ENCODE results near the gene TMPRSS11A. TPM values are rescaled to one million over a fixed set of nuclear protein-coding genes. Genes with fewer than 3 reads are reported as not detected.
A peak's percentile ranks its signal among the peaks of the same experiment; 100 is the strongest.

TMPRSS11A gene
- total RNA-seq, 4 donors from 2014 or later = not detected

DNA sequence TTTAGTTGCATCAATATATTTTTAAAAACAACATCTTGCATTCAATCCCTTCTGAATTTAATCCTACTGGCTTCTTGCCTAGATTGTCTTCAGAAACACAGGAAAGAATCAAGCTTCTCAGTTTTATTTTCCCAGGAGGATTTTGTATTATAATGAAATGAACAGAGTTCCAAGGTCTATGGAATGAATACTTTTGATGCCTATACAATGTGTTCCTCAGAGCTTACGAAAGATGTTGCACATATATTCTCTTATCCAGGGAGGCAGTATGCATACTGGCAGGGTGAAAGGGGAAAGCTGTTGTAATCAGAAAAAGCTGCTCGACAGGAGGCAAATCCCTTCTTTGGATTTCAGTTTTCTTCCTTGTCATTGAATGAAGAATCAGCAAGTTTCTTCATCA is 88.3 kb downstream of the TMPRSS11A start:
- Histone ChIP-seq H3K4me3 (no peak overlapping the region), H3K36me3 (no peaks in the 10 kb centered on the region), H3K9me3 (no peaks in the 10 kb centered on the region), H3K4me1 (no peaks in the 10 kb centered on the region), H3K27me3 (no peaks in the 10 kb centered on the region), H3K27ac (no peak overlapping the region)
- TF ChIP-seq, protein P1, sequence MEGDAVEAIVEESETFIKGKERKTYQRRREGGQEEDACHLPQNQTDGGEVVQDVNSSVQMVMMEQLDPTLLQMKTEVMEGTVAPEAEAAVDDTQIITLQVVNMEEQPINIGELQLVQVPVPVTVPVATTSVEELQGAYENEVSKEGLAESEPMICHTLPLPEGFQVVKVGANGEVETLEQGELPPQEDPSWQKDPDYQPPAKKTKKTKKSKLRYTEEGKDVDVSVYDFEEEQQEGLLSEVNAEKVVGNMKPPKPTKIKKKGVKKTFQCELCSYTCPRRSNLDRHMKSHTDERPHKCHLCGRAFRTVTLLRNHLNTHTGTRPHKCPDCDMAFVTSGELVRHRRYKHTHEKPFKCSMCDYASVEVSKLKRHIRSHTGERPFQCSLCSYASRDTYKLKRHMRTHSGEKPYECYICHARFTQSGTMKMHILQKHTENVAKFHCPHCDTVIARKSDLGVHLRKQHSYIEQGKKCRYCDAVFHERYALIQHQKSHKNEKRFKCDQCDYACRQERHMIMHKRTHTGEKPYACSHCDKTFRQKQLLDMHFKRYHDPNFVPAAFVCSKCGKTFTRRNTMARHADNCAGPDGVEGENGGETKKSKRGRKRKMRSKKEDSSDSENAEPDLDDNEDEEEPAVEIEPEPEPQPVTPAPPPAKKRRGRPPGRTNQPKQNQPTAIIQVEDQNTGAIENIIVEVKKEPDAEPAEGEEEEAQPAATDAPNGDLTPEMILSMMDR (IDR thresholded peaks at IDR 0.05) = no peak
- no peak for TF ChIP-seq POLR2A (IDR thresholded peaks at IDR 0.05)
- DNase-seq = no peak

DNA sequence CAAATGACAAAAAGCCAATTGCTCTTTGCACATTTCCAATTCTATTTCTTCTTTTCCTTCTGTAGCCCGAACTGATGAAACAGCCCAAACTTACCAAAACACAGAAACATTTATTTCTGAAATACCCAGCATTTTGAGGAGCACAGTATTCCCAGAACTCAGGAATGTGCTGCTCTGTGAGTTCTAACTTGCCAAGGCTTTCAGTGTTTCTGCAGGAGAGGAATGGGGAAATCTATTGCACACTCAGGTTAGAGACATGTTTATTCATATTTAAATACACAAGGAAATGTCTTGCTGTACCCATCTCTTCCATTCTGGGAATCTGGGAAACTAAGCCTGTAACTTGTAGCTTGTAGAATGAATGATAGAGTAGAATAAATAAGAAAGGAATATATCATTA is 90.2 kb downstream of the TMPRSS11A start:
- H3K4me3 ChIP-seq = no peak overlapping the region
- no peak for DNase-seq
- H3K9me3 ChIP-seq = no peaks in the 10 kb centered on the region
- no peaks in the 10 kb centered on the region for H3K27me3 ChIP-seq
- H3K4me1 ChIP-seq = no peaks in the 10 kb centered on the region
- H3K27ac ChIP-seq = no peak overlapping the region
- TF ChIP-seq, protein P1 (IDR thresholded peaks at IDR 0.05) = no peak
- no peak for TF ChIP-seq POLR2A (IDR thresholded peaks at IDR 0.05)
- no peaks in the 10 kb centered on the region for H3K36me3 ChIP-seq

DNA sequence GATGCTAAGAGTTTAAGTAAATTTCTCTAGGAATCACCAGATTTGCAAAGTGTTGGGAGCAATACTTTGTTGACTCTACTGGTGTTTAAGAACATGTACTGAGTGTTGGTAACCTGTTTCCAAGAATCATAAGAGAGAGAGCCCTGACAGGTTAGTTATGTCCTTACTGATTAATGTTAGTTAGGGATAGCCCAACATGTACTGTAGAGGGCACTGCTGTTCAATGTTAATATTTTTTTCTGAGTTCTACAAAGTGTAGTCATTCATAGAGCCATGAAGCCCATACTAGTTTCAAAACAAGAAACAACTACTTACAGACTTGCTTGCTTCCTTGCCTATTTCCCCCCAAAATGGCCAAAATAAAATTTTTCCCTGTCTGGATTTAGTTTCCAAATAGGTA is 91.4 kb downstream of the TMPRSS11A start:
- no peak overlapping the region for H3K27ac ChIP-seq
- TF ChIP-seq, protein P1 (IDR thresholded peaks at IDR 0.05) = peak in 1 of 6 experiments; percentile 15
- TF ChIP-seq POLR2A (IDR thresholded peaks at IDR 0.05) = no peak
- no peaks in the 10 kb centered on the region for H3K36me3 ChIP-seq
- H3K9me3 ChIP-seq = no peaks in the 10 kb centered on the region
- DNase-seq = no peak
- no peak overlapping the region for H3K4me3 ChIP-seq
- H3K4me1 ChIP-seq = no peaks in the 10 kb centered on the region
- H3K27me3 ChIP-seq = no peaks in the 10 kb centered on the region

DNA sequence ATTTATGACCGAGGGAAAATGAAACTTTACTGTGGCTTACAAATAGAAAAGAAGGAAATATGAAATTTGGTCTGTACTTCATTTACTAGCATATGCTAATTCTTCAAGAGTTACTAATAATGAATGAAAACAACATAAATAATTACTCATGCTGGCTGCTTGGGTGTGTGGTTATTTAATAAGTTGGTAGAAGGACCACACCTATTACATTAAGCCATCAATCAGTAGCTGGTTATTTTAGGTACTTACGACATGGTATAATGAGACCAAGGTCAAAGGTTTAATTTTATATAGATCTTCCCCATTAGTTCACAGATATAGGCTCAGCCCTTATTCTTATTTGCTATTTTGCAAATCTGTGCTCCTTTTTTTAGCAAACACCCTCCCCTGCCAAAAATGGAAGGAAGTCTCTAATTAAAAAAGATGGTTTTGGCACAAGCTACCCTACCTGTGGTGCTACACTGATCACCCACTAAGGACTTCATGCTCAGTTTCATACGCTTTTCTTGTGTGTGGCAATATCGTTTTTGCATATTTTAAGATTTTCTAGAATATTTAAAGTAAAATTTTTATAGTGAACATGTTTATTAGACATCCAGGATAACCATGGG is 93.6 kb downstream of the TMPRSS11A start:
- no peaks in the 10 kb centered on the region for H3K4me1 ChIP-seq
- no peak overlapping the region for H3K27ac ChIP-seq
- no peaks in the 10 kb centered on the region for H3K27me3 ChIP-seq
- DNase-seq = no peak
- H3K9me3 ChIP-seq = no peaks in the 10 kb centered on the region
- no peak overlapping the region for H3K4me3 ChIP-seq
- TF ChIP-seq POLR2A (IDR thresholded peaks at IDR 0.05) = no peak
- TF ChIP-seq, protein P1 (IDR thresholded peaks at IDR 0.05) = no peak
- no peaks in the 10 kb centered on the region for H3K36me3 ChIP-seq

DNA sequence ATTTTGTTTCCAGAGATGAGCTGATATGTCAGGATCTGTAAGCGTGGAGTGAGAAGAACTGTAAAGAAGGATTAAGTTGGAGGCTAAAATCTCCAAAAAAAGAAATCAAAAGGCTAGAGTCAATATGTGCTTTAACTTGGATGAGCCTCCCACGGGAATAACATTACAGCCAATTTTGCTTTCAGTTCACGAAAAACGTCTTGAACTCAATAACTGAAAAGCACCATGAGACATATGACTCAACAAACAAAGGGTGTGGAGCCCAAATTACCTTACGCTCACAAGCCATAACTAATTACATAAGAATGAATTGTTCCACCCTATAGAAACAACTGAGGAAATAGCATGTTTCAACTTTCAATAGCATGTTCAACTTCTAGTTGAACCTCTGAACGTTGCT is 101.8 kb downstream of the TMPRSS11A start:
- H3K27me3 ChIP-seq = no peaks in the 10 kb centered on the region
- no peak overlapping the region for H3K4me3 ChIP-seq
- no peak overlapping the region for H3K27ac ChIP-seq
- H3K4me1 ChIP-seq = no peaks in the 10 kb centered on the region
- no peaks in the 10 kb centered on the region for H3K9me3 ChIP-seq
- no peaks in the 10 kb centered on the region for H3K36me3 ChIP-seq
- no peak for TF ChIP-seq POLR2A (IDR thresholded peaks at IDR 0.05)
- TF ChIP-seq, protein P1 (IDR thresholded peaks at IDR 0.05) = no peak
- DNase-seq = no peak

Small RNAs within 50 kb of the gene (small RNA-seq; reads per million reads assigned to genes)
- 0 reads per million in 2 donors for gene RNU6-95P

Other genes with a start within 250 kb of the TMPRSS11A start
- not detected for gene GNRHR, start 209.1 kb downstream of the TMPRSS11A start, total RNA-seq
- not detected for gene TMPRSS11D, start 79.5 kb downstream of the TMPRSS11A start, total RNA-seq
- gene TMPRSS11F, start 166.4 kb upstream of the TMPRSS11A start, total RNA-seq = not detected